ENCODE data around the gene RAB8B. TPM values are rescaled to one million over a fixed set of nuclear protein-coding genes. Genes with fewer than 3 reads are reported as not detected.

Gene RAB8B
- total and polyA plus RNA-seq, 3 donors from 2014 or later: 19.3 to 38.7 (median 20.8) TPM

DNA sequence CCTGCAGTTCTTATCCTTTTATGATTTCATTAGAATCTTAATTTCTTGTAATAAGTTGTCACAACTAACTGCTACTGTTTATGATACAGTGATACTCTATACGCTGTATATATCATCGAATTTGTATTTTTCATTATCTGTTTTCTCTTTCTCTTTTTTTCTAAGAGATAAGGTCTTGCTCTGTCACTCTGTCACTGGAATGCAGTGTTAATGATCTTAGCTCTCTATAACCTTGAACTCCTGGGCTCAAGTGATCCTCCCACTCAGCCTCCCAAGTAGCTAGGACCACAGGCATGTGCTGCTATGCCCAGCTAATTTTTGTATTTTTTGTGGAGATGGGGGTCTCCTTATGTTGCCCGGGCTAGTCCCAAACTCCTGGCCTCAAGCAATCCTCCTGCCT, 102.8 kb downstream of the RAB8B start:
- WGBS, 2 donors: 68 to 73% methylated on average over 3 of the region's 3 CpGs
- intact Hi-C loops (cut with DNase I; ENCODE audit: low total_unique reads): no loop called here

DNA sequence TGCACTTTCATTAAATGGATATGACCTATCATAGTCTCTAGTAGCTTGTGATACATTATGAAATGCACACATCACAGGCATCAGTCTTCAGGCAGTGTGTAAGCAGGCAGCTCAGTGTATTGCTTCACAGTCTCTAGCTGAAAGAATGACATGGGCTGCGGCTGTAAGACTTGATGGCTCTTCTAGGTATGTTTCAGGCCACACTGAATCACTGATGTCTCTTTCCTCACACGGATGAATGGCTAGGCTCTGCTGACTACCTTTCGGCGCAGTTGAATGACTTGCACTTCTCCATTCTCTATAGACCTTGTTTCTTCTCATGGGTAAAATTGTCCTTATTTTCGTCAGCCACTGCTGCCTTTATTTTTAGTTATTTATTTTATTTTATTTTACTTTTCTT, 103.4 kb downstream of the RAB8B start:
- intact Hi-C loops (cut with DNase I; ENCODE audit: low total_unique reads): no loop called here
- no peak for DNase-seq
- Histone ChIP-seq H3K9me3 (no peaks in the 10 kb centered on the region), H3K27me3 (no peaks in the 10 kb centered on the region), H3K4me1 (peaks cover 10% of the 10 kb centered on the region), H3K4me3 (no peak overlapping the region), H3K27ac (no peak overlapping the region), H3K36me3 (ENCODE audit: low read depth, missing control alignments) (no peaks in the 10 kb centered on the region)
- 94 to 96% methylated on average over 5 of the region's 5 CpGs for WGBS, 2 donors
- no peak for TF ChIP-seq POLR2A (IDR thresholded peaks at IDR 0.05)
- TF ChIP-seq, protein P1, sequence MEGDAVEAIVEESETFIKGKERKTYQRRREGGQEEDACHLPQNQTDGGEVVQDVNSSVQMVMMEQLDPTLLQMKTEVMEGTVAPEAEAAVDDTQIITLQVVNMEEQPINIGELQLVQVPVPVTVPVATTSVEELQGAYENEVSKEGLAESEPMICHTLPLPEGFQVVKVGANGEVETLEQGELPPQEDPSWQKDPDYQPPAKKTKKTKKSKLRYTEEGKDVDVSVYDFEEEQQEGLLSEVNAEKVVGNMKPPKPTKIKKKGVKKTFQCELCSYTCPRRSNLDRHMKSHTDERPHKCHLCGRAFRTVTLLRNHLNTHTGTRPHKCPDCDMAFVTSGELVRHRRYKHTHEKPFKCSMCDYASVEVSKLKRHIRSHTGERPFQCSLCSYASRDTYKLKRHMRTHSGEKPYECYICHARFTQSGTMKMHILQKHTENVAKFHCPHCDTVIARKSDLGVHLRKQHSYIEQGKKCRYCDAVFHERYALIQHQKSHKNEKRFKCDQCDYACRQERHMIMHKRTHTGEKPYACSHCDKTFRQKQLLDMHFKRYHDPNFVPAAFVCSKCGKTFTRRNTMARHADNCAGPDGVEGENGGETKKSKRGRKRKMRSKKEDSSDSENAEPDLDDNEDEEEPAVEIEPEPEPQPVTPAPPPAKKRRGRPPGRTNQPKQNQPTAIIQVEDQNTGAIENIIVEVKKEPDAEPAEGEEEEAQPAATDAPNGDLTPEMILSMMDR (IDR thresholded peaks at IDR 0.05): no peak

More for the DNA sequence above, 102.8 kb downstream of the RAB8B start:
- Histone ChIP-seq H3K27me3 (no peaks in the 10 kb centered on the region), H3K36me3 (ENCODE audit: low read depth, missing control alignments) (no peaks in the 10 kb centered on the region), H3K9me3 (no peaks in the 10 kb centered on the region), H3K4me1 (peaks cover 10% of the 10 kb centered on the region), H3K4me3 (no peak overlapping the region), H3K27ac (no peak overlapping the region)
- TF ChIP-seq POLR2A (IDR thresholded peaks at IDR 0.05): no peak
- TF ChIP-seq, protein P1 (IDR thresholded peaks at IDR 0.05): no peak
- no peak for DNase-seq

DNA sequence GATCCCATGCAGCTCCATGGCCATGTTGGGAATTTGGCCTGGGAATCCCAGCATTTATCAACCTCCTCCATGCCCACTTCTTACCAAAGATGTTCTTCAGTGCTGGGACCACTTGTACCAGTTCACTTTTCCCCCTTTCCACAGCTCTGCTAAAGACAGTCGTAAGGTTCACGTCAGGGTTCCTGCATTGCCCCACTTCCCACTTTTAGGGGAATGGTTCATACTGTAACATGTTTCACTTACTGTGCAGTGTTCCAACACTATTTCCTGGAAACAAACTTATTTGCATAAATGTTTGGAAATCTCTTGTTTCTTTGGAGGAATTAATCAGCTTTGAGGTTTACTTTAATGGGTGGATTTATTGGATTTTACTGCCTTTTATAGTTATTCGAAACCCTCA, 105.0 kb downstream of the RAB8B start:
- no peak for DNase-seq
- H3K9me3 ChIP-seq: no peaks in the 10 kb centered on the region
- 82 to 97% methylated on average over 3 of the region's 3 CpGs for WGBS, 2 donors
- H3K27ac ChIP-seq: no peak overlapping the region
- H3K27me3 ChIP-seq: no peaks in the 10 kb centered on the region
- TF ChIP-seq POLR2A (IDR thresholded peaks at IDR 0.05): no peak
- TF ChIP-seq, protein P1 (IDR thresholded peaks at IDR 0.05): no peak
- peaks cover 10% of the 10 kb centered on the region for H3K4me1 ChIP-seq
- intact Hi-C loops (cut with DNase I; ENCODE audit: low total_unique reads): no loop called here
- H3K4me3 ChIP-seq: no peak overlapping the region
- H3K36me3 ChIP-seq (ENCODE audit: low read depth, missing control alignments): no peaks in the 10 kb centered on the region

DNA sequence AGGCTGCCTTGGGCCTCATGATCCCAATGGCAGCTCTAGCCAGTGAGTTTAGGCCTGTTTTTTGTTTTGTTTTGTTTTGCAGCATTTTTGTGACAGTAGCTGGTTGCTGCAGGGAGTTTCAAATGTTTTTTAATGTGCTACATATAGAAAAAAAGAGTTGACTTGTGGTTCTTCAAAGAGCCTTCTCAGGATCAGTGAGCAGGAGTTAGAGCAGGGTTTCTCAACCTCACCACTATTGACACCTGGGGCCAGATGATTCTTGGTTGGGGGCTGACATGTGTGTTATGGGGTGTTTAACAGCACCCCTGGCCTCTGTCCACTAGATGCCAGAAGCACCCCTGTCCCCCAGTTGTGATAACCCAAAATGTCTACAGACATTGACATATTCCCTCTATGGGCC, 105.9 kb downstream of the RAB8B start:
- no peak overlapping the region for H3K27ac ChIP-seq
- H3K9me3 ChIP-seq: no peaks in the 10 kb centered on the region
- no peak overlapping the region for H3K4me3 ChIP-seq
- peaks cover 10% of the 10 kb centered on the region for H3K4me1 ChIP-seq
- intact Hi-C loops (cut with DNase I; ENCODE audit: low total_unique reads): no loop called here
- no peak for DNase-seq
- H3K36me3 ChIP-seq (ENCODE audit: low read depth, missing control alignments): no peaks in the 10 kb centered on the region
- no peaks in the 10 kb centered on the region for H3K27me3 ChIP-seq
- TF ChIP-seq, protein P1 (IDR thresholded peaks at IDR 0.05): no peak
- no peak for TF ChIP-seq POLR2A (IDR thresholded peaks at IDR 0.05)

DNA sequence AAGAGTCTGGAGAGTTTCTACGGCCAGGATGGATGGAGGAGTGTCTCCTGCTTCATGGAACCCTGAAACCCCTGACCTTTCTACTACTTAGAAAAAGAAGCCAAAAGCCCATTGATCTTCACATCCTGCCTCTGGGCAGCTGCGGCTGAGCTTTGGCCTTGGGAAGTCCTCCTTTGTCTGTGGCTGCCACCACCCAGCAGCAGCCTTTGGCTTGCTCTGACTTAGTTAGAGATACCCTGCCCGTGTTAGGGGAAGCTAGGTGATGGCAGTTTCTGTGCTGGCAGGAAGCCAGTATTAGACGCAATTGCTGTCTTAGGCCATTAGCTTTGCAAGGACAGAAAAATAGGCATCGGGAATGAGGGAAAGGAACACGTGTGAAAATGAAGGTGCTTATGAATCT, 106.8 kb downstream of the RAB8B start:
- Histone ChIP-seq H3K4me3 (no peak overlapping the region), H3K27me3 (no peaks in the 10 kb centered on the region), H3K36me3 (ENCODE audit: low read depth, missing control alignments) (no peaks in the 10 kb centered on the region), H3K4me1 (peaks cover 10% of the 10 kb centered on the region), H3K27ac (no peak overlapping the region), H3K9me3 (no peaks in the 10 kb centered on the region)
- DNase-seq: no peak
- WGBS, 2 donors: 52 to 59% methylated on average over 6 of the region's 6 CpGs
- intact Hi-C loops (cut with DNase I; ENCODE audit: low total_unique reads): no loop called here
- TF ChIP-seq, protein P1 (IDR thresholded peaks at IDR 0.05): no peak
- TF ChIP-seq POLR2A (IDR thresholded peaks at IDR 0.05): no peak

Measured in testis (tissue), 3 donors.